ENCODE data around the gene USP46.

The USP46 gene

GRCh38 chr4:52611030-52611555, 48.0 kb downstream of the USP46 start:
- no peak for TF ChIP-seq ZFX (IDR thresholded peaks at IDR 0.05)
- TF ChIP-seq, protein P1, sequence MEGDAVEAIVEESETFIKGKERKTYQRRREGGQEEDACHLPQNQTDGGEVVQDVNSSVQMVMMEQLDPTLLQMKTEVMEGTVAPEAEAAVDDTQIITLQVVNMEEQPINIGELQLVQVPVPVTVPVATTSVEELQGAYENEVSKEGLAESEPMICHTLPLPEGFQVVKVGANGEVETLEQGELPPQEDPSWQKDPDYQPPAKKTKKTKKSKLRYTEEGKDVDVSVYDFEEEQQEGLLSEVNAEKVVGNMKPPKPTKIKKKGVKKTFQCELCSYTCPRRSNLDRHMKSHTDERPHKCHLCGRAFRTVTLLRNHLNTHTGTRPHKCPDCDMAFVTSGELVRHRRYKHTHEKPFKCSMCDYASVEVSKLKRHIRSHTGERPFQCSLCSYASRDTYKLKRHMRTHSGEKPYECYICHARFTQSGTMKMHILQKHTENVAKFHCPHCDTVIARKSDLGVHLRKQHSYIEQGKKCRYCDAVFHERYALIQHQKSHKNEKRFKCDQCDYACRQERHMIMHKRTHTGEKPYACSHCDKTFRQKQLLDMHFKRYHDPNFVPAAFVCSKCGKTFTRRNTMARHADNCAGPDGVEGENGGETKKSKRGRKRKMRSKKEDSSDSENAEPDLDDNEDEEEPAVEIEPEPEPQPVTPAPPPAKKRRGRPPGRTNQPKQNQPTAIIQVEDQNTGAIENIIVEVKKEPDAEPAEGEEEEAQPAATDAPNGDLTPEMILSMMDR (conservative IDR thresholded peaks at IDR 0.05): no peak
- H3K27ac ChIP-seq: no peak overlapping the region

GRCh38 chr4:52606726-52607125, 52.4 kb downstream of the USP46 start:
- no peak overlapping the region for H3K27ac ChIP-seq

GRCh38 chr4:52606040-52606439, 53.1 kb downstream of the USP46 start:
- TF ChIP-seq, protein P1 (conservative IDR thresholded peaks at IDR 0.05): no peak
- TF ChIP-seq ZFX (IDR thresholded peaks at IDR 0.05): no peak
- H3K27ac ChIP-seq: no peak overlapping the region

More at GRCh38 chr4:52606726-52607125, 52.4 kb downstream of the USP46 start:
- TF ChIP-seq, protein P1 (conservative IDR thresholded peaks at IDR 0.05): no peak
- no peak for TF ChIP-seq ZFX (IDR thresholded peaks at IDR 0.05)

GRCh38 chr4:52604215-52604614, 54.9 kb downstream of the USP46 start:
- TF ChIP-seq, protein P1 (conservative IDR thresholded peaks at IDR 0.05): no peak
- no peak for TF ChIP-seq ZFX (IDR thresholded peaks at IDR 0.05)
- H3K27ac ChIP-seq: no peak overlapping the region

DNA sequence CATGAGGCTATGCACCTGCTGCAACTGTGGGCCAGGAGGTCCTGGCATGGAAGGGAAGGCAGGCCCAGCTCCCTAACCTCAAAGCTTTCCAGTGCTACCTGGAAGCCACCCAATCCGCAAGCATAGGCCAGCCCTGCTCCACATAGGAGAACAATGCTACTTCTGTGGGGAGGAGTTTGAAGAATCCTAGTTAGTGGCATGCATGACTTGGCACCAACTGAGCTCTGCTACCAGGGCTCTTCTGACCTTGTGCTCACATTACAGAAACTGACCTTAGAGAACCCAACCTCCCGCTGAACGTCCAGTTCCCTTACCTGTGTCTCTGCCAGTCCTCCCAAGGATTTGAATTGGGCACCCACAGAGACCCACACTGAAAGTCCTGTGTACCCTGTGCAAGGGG, 58.8 kb downstream of the USP46 start:
- no peak for TF ChIP-seq ZFX (IDR thresholded peaks at IDR 0.05)
- TF ChIP-seq, protein P1 (conservative IDR thresholded peaks at IDR 0.05): no peak
- H3K27ac ChIP-seq: no peak overlapping the region

DNA sequence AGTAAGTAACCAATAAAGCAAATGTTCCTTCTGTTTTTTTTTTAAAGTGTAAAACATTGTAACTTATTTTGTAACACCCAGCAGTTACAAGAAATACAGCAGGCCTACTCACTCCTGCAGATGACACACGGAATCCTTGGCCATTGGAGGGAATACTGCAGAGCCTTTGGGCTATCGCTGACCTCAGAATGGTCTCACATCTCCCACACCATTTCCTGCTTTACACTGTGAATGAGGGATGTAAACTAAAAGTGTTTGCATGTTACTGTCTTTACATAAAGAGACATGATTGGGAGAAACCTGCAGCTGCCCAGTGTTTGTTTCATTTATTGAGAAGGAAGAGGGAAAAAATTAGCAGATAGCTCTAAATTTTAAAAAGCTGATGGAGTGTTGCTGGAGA, 64.1 kb downstream of the USP46 start:
- TF ChIP-seq, protein P1 (conservative IDR thresholded peaks at IDR 0.05): no peak
- TF ChIP-seq ZFX (IDR thresholded peaks at IDR 0.05): no peak
- no peak overlapping the region for H3K27ac ChIP-seq

GRCh38 chr4:52592287-52592686, 66.8 kb downstream of the USP46 start:
- TF ChIP-seq, protein P1 (conservative IDR thresholded peaks at IDR 0.05): no peak
- no peak for TF ChIP-seq ZFX (IDR thresholded peaks at IDR 0.05)
- H3K27ac ChIP-seq: no peak overlapping the region
